Transverse colon (tissue), 4 donors: Measurements from ENCODE around the gene FAM149A.

Source experiments
- CTCF ChIP-seq, 5 experiments: fragments of 200-600 bp in 3 of 5; fragments of 450-650 bp in 2 of 5; sonication (generic) in 3 of 5; IDR thresholded peaks; 1 replicate in 2 of 5; 2 replicates in 3 of 5; pipeline ENCODE4 v1.5.1; 2016 to 2017; ENCODE audit warnings: antibody characterized with exemption in 5 of 5, inconsistent platforms in 3 of 5, mild to moderate bottlenecking in 2 of 5, moderate library complexity in 1 of 5
- EP300 ChIP-seq: sonication (generic); formaldehyde crosslinking; IDR thresholded peaks from one replicate; pipeline ENCODE4 v1.6.1; 2017; ENCODE audit warnings: antibody characterized with exemption, low read depth
- POLR2AphosphoS5 ChIP-seq, 3 donors: sonication (generic); formaldehyde crosslinking; IDR thresholded peaks; one replicate each; pipeline ENCODE4 v1.6.1; 2016; ENCODE audit warnings: antibody characterized with exemption in 3 of 3

DNA sequence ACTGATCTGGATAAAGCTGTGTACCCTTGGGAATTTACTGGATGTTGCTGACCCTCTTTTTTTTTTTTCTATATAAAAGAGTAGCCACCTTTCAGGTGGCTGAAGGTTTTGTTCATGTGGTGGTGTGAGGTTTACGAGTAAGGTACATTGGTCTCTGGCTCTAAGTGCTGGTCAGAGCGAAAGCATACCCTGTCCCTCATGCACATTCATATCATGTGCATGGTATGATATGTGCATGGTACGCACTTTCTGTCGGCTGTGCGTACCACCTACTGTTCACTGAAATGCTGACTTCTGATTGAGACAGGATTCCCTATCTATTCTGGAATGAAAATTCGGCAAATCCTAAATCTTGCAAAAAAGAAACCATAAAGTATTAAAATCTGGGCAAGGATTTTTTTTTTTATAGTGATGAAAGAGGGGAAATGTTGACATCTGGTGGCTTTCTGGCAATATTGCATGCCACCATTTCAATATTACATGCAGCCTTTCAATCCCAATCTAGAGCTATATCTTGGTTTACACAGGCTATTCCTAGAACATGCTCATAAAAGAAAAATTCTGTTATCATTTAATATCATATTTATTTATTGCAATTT, 32.8 kb downstream of the FAM149A start:
- TF ChIP-seq CTCF (IDR thresholded peaks at IDR 0.05) (peak; percentile 69 to 77 (median 75)), POLR2AphosphoS5 (IDR thresholded peaks at IDR 0.05) (no peak), EP300 (no peak)
